HL-60/S4 treated with phorbol 12-myristate 13-acetate at 8.2 ng/mL for 4 days and 3 days (cell line): Measurements from ENCODE around the gene PTPRN2.
"Not testable (repeated sequence)": the region's sequence is repeated elsewhere in the genome, so short reads cannot be mapped to it uniquely, and the experiment has no call there.

Experiments
- in situ Hi-C: fragments of 300-500 bp; cut with MboI; formaldehyde crosslinking; loops from 2 replicates; pipeline ENCODE4 v1.15.0; 2022; ENCODE audit warnings: low sequenced_read_pairs

PTPRN2 gene

GRCh38 chr7:157714166-157715070 lies 873.2 kb downstream of the PTPRN2 start:
- in situ Hi-C loops = no loop called here

- in situ Hi-C loops = no loop called here
These were observed 874.0 kb downstream of the PTPRN2 start for GRCh38 chr7:157713591-157713990.

- in situ Hi-C loops = no loop called here
These were observed 874.9 kb downstream of the PTPRN2 start for GRCh38 chr7:157712666-157713235.

GRCh38 chr7:157711353-157711888 lies 876.2 kb downstream of the PTPRN2 start:
- in situ Hi-C loops = no loop called here

- in situ Hi-C loops = no loop called here
These were observed 877.2 kb downstream of the PTPRN2 start for GRCh38 chr7:157710396-157710795.

GRCh38 chr7:157709531-157710251 lies 877.9 kb downstream of the PTPRN2 start:
- in situ Hi-C loops = no loop called here

GRCh38 chr7:157708919-157709295 lies 878.7 kb downstream of the PTPRN2 start:
- in situ Hi-C loops = no loop called here

GRCh38 chr7:157707983-157708918 lies 879.4 kb downstream of the PTPRN2 start:
- in situ Hi-C loops = no loop called here

- in situ Hi-C loops = no loop called here
These were observed 883.3 kb downstream of the PTPRN2 start for GRCh38 chr7:157704365-157704764.

- in situ Hi-C loops = no loop called here
These were observed 884.0 kb downstream of the PTPRN2 start for GRCh38 chr7:157703534-157704195.

- in situ Hi-C loops = no loop called here
These were observed 884.5 kb downstream of the PTPRN2 start for GRCh38 chr7:157703131-157703530.

GRCh38 chr7:157702311-157703023 lies 885.2 kb downstream of the PTPRN2 start:
- in situ Hi-C loops = no loop called here

GRCh38 chr7:157701395-157702180 lies 886.0 kb downstream of the PTPRN2 start:
- in situ Hi-C loops = not testable (repeated sequence)

- in situ Hi-C loops = no loop called here
These were observed 887.2 kb downstream of the PTPRN2 start for GRCh38 chr7:157700231-157701005.

- in situ Hi-C loops = no loop called here
These were observed 888.1 kb downstream of the PTPRN2 start for GRCh38 chr7:157699357-157700013.

GRCh38 chr7:157697287-157697686 lies 890.3 kb downstream of the PTPRN2 start:
- in situ Hi-C loops = not testable (repeated sequence)

- in situ Hi-C loops = not testable (repeated sequence)
These were observed 892.0 kb downstream of the PTPRN2 start for GRCh38 chr7:157695609-157696008.
